HG03066 (cell line): ENCODE measurements around the gene PRELID1.
"Not testable (repeated sequence)": the region's sequence is repeated elsewhere in the genome, so short reads cannot be mapped to it uniquely, and the experiment has no call there.

Experiments used
- ATAC-seq: cut with Tn5 transposase; IDR thresholded peaks from one replicate; pipeline ENCODE4 v1.9.1; 2021; ENCODE audit warnings: low read depth; ENCODE audit not compliant: unreplicated experiment

PRELID1 gene

GRCh38 chr5:177334155-177334551, 30.6 kb downstream of the PRELID1 start:
- ATAC-seq, result no peak

DNA sequence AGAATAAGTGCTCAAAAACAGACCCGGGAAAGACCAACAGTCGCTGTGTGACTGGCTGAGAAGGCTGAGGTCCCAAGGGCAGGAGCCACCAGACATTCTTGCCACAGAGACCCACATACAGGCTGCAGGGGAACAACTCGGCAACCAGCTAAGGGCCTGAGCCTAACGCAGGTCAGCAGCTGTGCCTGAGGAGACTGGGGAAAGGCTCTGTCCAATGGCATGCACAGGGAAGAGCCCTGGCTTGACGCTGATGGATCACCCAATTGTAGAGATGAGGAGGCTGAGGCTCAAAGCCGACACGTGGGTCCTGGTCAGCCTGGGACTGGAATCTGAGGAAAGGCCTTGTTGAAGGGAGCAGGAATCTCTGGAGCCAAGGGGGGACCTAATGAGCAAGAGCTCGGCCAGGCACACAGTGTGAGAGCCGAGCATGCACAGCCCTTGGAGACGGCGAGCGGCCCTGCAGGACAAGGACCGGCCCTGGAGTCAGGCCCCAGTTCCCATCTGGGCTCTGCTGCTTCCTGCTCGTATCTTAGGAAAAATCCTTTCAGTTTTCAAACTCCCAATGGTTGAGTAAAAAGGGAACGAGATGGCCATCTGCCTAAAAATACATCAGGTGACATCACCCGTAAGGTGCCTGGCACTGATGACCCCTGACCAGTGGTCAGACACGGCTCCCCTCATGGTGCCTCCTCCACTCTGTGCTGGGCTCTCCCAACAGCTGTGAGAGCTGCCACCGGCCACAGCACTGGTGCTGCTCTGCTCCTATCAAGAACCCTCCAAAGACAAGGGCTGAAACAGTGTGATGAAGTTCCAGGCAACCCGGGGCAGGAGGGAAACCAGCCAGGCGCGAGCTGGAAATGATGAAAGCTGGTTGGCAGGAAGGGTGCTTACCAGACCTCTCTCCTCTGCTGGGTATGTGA, 31.4 kb downstream of the PRELID1 start:
- ATAC-seq, result no peak

DNA sequence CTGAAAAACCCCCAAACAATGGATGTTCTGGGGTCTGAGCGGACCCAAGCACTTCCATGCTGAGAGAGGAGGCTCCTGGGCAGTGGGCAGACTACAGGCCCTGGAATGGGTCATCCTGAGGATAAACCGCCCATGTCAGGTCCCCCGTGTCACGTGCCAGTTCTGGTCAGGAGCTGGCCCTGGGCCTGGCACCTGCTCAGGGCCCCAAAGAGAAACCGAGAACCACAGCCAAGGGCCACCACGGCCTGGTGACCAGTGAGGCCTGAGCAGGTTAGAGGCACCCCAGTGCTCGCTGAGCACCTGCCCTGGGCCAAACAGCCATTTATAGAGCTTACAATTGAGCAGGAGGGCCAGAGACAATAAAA, 32.1 kb downstream of the PRELID1 start:
- ATAC-seq, result no peak

GRCh38 chr5:177336112-177336511, 32.5 kb downstream of the PRELID1 start:
- no peak for ATAC-seq

DNA sequence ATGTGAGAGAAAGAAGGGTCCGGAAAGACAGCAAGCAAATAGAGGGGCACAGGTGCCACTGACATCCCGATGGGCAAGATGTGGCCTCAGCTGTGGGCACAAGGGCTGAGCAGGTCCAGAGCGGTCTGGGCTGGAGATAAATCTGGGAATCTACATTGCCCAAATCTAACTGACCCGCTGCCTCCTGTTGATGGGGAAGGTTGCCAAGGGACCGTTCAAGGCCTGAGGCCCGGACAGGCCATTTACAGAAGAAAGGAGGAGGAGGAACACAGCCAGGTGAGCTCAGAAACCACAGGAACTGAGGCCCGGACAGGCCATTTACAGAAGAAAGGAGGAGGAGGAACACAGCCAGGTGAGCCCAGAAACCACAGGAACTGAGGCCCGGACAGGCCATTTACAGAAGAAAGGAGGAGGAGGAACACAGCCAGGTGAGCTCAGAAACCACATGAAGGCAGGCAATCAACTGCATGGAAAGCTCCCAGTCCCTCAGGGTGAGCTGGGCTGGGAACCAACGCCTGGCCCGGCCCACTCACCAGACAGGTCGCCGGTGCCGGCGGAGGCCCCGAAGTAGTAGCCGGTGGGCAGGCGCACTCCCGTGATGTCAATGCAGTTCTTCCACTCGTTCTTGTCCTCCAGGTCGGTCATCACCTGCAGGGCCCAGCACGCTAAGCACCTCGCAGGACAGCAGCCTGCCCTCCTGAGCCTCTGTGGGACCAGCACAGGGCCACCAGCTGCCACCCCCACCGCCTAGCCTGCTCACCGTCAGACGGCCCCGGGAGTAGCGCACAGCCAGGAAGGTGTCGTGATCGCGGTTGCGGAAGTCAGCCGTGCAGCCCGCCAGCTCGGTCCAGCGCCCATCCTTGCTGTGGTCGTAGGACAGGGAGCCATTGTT, 33.2 kb downstream of the PRELID1 start:
- ATAC-seq, result no peak

- no peak for ATAC-seq
Measured at GRCh38 chr5:177338251-177339106, 34.9 kb downstream of the PRELID1 start.

DNA sequence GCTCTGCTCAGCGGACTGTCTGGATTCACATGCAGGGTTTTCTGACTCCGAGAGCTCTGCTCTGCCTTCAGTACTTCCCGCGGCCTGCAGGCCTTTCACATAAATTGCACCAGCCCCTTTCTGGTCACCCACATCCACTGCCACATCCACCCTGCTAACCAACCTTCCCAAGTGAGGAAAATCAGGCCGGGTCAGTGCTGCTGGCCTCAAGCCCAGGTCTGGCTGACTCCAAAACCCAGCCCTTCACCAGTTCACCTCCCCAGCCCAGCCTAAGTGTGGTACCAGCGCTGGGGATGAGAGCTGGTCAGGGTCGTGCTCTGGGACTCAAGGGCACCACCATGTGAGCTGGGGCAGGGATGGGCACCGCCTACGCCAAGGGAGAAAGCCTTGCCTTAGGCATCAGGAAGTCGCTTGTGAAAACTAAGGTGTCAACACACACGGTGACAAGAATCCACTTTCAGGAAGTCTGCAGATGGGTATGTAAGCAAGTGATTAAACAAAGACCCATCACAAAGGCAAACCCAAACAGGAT, 35.6 kb downstream of the PRELID1 start:
- ATAC-seq, result no peak

- not testable (repeated sequence) for ATAC-seq
Measured at GRCh38 chr5:177343000-177343399, 39.4 kb downstream of the PRELID1 start.

DNA sequence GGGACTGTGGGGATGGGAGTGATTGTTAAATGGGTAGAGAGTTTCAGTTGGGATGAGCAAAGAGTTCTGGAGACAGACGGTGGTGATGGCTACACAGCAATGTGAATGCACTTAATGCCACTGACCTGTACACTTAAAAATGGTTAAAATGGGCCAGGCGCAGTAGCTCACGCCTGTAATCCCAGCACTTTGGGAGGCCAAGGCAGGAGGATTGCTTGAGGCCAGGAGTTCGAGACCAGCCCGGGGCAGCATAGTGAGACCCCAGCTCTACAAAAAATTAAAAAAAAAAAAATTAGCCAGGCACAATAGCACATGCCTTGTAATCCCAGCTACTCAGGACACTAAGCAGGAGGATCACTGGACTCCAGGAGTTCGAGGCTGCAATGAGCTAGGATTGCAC, 40.2 kb downstream of the PRELID1 start:
- ATAC-seq, result no peak

- ATAC-seq, result no peak
Measured at GRCh38 chr5:177344891-177345290, 41.3 kb downstream of the PRELID1 start.

DNA sequence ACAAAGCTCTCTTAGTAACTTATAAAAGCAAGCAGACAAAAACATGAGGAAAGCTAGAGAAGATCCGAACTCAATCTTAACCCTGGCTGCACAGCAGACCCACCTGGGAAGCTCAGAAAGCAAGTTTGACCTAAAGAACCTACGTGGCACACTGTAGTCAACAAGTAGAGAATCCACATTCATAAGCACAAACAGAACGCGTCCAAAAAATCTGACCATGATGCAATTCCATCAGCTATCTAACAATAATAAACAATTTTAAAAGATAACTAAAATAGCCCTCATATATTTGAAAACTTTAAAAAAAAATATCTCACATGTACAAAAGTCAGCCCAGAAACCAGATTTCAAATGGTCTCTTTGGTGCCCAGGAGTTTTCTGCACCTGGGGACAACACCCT, 43.2 kb downstream of the PRELID1 start:
- ATAC-seq, result no peak

GRCh38 chr5:177347699-177348098, 44.1 kb downstream of the PRELID1 start:
- no peak for ATAC-seq

- no peak for ATAC-seq
Measured at GRCh38 chr5:177349362-177349647, 45.7 kb downstream of the PRELID1 start.

DNA sequence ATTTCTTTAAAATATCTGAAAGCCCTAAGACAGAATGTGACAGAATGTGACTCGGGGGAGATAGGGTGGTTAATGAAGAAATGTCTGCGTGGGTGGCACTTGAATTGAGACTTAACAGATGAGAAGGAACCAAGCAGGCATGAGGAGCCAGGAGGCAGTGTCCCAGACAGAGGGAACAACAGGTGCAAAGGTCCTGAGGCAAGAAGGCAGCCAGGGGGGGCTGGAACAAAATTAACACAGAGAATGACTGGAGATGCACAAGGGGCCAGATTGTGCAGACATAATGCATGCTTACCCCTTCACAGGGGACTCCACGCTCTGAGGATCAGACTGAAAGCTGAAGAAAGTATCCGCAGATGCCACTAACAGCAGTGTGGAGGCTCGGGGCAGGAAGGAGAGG, 46.2 kb downstream of the PRELID1 start:
- no peak for ATAC-seq

DNA sequence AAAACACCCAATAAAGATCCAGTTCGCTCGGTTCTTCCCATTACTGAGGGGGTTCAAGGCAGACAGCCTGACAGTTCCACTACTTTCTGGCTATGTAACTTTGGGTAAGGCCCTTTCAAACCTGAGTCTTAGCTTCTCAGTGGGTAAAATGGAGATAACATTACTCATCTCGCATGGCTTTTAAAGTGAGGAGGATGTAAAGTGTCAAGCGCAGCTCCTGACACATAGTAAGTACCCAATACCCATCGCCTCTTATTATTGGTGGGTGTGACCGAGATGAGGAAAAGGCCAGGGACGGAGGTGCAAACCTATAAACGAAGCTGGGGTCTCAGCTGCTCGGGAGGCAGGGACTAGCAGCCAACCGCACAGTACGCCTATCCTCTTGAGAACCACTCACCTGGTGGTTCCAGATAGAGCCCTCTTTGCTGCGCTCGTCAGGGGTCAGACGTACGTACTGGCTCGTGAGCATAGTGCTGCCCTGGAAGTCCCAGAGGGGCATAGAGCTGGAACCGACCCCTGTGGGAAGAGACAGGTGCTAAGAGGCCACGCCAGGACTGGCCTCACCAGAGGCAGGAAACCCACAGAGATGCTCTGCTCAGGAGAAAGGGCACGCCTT, 47.3 kb downstream of the PRELID1 start:
- ATAC-seq, result no peak

DNA sequence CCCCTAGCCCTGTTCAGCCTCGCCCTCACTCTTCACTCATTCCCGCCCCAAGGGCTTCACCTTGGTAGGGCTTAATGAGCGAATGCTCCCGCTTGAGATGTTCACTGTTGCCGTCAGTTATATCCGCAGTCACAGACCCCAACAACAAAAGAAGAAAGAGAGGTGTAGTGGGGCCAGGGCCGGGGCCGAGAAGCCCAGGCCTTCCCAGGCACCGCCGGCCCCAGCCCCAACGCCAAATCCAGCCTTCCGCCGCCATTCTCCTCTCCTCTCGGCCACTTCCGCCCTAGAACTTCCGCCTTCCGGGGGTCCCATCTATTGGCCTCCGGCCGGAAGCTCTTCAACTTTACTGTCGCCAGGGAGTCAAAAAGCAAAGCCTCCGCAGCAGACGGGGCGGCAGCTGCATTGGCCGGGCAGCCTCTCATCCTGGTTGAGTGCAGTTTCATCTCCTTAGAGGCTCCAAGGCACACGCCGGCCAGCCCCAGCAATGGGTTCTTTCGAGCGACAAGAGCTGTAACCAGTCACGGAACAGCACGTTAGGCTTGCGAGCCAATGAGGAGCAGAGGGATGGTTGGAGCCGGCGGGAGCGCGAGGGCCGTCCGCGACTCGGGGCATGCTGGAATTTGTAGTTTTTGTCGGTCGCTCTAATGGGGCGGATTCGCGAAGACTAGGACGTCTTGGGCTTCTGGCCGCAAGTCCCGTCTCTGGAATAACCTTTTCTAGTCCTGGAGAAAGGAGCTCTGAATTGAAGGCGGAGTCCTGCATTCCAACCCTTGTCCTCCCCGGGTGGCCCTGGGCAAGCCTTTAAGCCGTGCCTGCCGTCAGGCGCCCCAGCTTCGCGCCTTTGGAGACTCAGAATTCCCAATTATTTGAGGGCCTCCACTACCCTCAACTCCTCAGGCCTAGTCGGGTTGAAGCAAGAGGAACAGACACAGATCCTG, 48.1 kb downstream of the PRELID1 start, which contains the start of gene LMAN2:
LMAN2 (minus strand) TSS at position 277 of the 938 bp plus-strand sequence; CDS start at position 256, 21 bp downstream.
- peak; percentile 94 for ATAC-seq

- ATAC-seq, result no peak
Measured at GRCh38 chr5:177353093-177353492, 49.5 kb downstream of the PRELID1 start.

- no peak for ATAC-seq
Measured at GRCh38 chr5:177354256-177354655, 50.7 kb downstream of the PRELID1 start.

DNA sequence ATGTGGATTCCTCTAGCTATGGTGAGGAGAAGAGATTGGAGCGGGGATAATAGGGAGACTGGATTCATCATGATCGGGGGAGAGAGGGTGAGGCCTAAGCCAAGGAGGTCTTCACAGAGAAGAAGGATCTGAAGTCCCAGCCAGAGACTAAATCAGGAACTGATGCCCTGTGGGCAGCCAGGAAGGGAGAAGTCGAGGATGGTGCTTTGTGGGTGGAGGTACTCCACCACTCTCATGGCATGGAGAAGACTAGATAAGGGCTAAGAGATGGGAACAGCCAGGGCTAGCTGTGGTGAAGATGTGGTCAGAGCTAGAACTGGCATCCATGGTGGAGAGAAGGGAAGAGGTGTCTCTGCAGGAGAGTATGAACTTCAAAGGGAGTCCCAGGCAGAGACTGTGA, 51.1 kb downstream of the PRELID1 start:
- no peak for ATAC-seq
